ENCODE results near the gene OIP5. TPM values are rescaled to one million over a fixed set of nuclear protein-coding genes. Genes with fewer than 3 reads are reported as not detected.

OIP5 gene
- total and polyA plus RNA-seq, 4 donors, result 0.17 to 11.8 (median 1.1) TPM

DNA sequence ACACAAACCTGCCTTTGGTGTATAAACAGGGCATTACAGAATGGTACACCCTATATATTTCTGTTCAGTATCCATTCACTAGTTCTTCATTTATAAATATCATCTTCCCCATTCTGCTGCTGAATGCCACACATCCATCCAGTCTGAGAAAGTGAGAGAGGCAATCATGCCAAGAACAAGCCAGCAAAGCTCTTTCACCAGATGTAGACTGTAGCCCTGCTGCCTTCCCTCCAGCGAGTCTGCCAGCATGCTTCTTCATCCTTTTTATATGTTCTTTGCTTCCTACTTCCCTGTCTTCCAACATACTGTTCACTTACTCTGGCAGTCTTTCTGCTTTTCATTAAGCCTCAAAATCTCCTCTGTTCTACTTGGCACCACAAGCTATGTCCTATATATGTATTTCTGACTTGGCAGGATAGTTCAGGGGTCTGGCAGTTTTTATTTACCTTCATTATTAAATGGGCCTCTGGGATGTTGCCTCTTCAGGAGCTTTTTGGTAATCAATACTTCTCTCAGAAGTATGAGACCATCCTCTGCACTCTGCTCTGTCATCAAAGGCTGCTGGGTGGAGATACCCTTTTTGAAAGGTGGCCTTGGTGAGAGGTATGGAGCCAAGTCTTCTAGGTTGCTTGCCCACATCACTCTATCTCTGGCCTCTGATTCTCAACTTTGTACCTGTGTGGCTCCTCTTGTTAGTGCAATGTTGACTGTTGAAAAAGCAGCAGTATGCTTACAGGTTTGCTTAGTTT is 52.7 kb downstream of the OIP5 start:
- no peak for DNase-seq (ENCODE audit: low spot score)
- H3K4me3 ChIP-seq (ENCODE audit: low read depth in 1 of 3, low read length in 3 of 3), result no peak overlapping the region
- peaks cover 2 to 8% (median 5%) of the 10 kb centered on the region in 4 donors for H3K4me1 ChIP-seq (ENCODE audit: control insufficient read depth in 4 of 4, insufficient read depth in 4 of 4, low read length in 3 of 4)
- H3K27me3 ChIP-seq (ENCODE audit: control insufficient read depth in 4 of 4, insufficient read depth in 4 of 4, low read length in 3 of 4), result no peaks in the 10 kb centered on the region
- no peaks in the 10 kb centered on the region for H3K9me3 ChIP-seq (ENCODE audit: control insufficient read depth in 4 of 4, low read length in 3 of 4)
- TF ChIP-seq RAD21 (IDR thresholded peaks at IDR 0.05), result no peak
- TF ChIP-seq TAF1 (conservative IDR thresholded peaks at IDR 0.05), result no peak
- TF ChIP-seq FOXA2 (IDR thresholded peaks at IDR 0.05), result no peak
- TF ChIP-seq HNF4A (conservative IDR thresholded peaks at IDR 0.05), result no peak
- TF ChIP-seq, protein P1, sequence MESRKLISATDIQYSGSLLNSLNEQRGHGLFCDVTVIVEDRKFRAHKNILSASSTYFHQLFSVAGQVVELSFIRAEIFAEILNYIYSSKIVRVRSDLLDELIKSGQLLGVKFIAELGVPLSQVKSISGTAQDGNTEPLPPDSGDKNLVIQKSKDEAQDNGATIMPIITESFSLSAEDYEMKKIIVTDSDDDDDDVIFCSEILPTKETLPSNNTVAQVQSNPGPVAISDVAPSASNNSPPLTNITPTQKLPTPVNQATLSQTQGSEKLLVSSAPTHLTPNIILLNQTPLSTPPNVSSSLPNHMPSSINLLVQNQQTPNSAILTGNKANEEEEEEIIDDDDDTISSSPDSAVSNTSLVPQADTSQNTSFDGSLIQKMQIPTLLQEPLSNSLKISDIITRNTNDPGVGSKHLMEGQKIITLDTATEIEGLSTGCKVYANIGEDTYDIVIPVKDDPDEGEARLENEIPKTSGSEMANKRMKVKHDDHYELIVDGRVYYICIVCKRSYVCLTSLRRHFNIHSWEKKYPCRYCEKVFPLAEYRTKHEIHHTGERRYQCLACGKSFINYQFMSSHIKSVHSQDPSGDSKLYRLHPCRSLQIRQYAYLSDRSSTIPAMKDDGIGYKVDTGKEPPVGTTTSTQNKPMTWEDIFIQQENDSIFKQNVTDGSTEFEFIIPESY (IDR thresholded peaks at IDR 0.05), result no peak
- no peak for TF ChIP-seq SP1 (IDR thresholded peaks at IDR 0.05)
- TF ChIP-seq, protein P2, sequence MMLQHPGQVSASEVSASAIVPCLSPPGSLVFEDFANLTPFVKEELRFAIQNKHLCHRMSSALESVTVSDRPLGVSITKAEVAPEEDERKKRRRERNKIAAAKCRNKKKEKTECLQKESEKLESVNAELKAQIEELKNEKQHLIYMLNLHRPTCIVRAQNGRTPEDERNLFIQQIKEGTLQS (IDR thresholded peaks at IDR 0.05), result no peak
- no peak for TF ChIP-seq NR2F2 (IDR thresholded peaks at IDR 0.05)
- TF ChIP-seq JUND (IDR thresholded peaks at IDR 0.05), result no peak
- no peak for TF ChIP-seq EGR1 (IDR thresholded peaks at IDR 0.05; ENCODE audit: low read depth in 2 of 2)
- no peak for TF ChIP-seq GABPA (IDR thresholded peaks at IDR 0.05 in 1 of 2, conservative IDR thresholded peaks at IDR 0.05 in 1 of 2)
- no peak for TF ChIP-seq HNF4G (IDR thresholded peaks at IDR 0.05)
- TF ChIP-seq, protein P3, sequence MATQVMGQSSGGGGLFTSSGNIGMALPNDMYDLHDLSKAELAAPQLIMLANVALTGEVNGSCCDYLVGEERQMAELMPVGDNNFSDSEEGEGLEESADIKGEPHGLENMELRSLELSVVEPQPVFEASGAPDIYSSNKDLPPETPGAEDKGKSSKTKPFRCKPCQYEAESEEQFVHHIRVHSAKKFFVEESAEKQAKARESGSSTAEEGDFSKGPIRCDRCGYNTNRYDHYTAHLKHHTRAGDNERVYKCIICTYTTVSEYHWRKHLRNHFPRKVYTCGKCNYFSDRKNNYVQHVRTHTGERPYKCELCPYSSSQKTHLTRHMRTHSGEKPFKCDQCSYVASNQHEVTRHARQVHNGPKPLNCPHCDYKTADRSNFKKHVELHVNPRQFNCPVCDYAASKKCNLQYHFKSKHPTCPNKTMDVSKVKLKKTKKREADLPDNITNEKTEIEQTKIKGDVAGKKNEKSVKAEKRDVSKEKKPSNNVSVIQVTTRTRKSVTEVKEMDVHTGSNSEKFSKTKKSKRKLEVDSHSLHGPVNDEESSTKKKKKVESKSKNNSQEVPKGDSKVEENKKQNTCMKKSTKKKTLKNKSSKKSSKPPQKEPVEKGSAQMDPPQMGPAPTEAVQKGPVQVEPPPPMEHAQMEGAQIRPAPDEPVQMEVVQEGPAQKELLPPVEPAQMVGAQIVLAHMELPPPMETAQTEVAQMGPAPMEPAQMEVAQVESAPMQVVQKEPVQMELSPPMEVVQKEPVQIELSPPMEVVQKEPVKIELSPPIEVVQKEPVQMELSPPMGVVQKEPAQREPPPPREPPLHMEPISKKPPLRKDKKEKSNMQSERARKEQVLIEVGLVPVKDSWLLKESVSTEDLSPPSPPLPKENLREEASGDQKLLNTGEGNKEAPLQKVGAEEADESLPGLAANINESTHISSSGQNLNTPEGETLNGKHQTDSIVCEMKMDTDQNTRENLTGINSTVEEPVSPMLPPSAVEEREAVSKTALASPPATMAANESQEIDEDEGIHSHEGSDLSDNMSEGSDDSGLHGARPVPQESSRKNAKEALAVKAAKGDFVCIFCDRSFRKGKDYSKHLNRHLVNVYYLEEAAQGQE (IDR thresholded peaks at IDR 0.05), result no peak
- TF ChIP-seq, protein P4, sequence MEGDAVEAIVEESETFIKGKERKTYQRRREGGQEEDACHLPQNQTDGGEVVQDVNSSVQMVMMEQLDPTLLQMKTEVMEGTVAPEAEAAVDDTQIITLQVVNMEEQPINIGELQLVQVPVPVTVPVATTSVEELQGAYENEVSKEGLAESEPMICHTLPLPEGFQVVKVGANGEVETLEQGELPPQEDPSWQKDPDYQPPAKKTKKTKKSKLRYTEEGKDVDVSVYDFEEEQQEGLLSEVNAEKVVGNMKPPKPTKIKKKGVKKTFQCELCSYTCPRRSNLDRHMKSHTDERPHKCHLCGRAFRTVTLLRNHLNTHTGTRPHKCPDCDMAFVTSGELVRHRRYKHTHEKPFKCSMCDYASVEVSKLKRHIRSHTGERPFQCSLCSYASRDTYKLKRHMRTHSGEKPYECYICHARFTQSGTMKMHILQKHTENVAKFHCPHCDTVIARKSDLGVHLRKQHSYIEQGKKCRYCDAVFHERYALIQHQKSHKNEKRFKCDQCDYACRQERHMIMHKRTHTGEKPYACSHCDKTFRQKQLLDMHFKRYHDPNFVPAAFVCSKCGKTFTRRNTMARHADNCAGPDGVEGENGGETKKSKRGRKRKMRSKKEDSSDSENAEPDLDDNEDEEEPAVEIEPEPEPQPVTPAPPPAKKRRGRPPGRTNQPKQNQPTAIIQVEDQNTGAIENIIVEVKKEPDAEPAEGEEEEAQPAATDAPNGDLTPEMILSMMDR (IDR thresholded peaks at IDR 0.05; ENCODE audit: low read depth, low read length, missing input control), result no peak
- TF ChIP-seq FOXA1 (IDR thresholded peaks at IDR 0.05), result no peak
- TF ChIP-seq RXRA (IDR thresholded peaks at IDR 0.05), result no peak
- TF ChIP-seq, protein P5, sequence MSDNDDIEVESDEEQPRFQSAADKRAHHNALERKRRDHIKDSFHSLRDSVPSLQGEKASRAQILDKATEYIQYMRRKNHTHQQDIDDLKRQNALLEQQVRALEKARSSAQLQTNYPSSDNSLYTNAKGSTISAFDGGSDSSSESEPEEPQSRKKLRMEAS (IDR thresholded peaks at IDR 0.05), result no peak
- TF ChIP-seq YY1 (IDR thresholded peaks at IDR 0.05), result no peak
- peak overlapping the region in 1 of 2 donors; percentile 30 for H3K27ac ChIP-seq (ENCODE audit: low read depth in 1 of 2, low read length in 2 of 2)
- peaks cover 8 to 32% (median 22%) of the 10 kb centered on the region in 4 donors for H3K36me3 ChIP-seq (ENCODE audit: control insufficient read depth in 4 of 4, insufficient read depth in 3 of 4, low read depth in 1 of 4, low read length in 3 of 4)
- no peak overlapping the region for H3K9ac ChIP-seq (ENCODE audit: low read depth in 1 of 2, low read length in 2 of 2)
- 84% methylated on average over 1 of the region's 1 CpG for WGBS
